NB4 (cell line): Measurements from ENCODE around the gene BCAS3.

Source experiments
- POLR2A ChIP-seq: IDR thresholded peaks from 2 replicates; pipeline ENCODE4 v1.6.1; 2011; ENCODE audit warnings: mild to moderate bottlenecking; ENCODE audit not compliant: insufficient read length; ENCODE audit errors: extremely low read depth
- TF ChIP-seq, protein P1 (sequence below): IDR thresholded peaks from one replicate; pipeline ENCODE4 v1.5.1; 2012; ENCODE audit warnings: low read depth, low read length
- TF ChIP-seq, protein P2 (sequence below): IDR thresholded peaks from 2 replicates; pipeline ENCODE4 v1.6.1; 2011; ENCODE audit warnings: low read depth, low read length

DNA sequence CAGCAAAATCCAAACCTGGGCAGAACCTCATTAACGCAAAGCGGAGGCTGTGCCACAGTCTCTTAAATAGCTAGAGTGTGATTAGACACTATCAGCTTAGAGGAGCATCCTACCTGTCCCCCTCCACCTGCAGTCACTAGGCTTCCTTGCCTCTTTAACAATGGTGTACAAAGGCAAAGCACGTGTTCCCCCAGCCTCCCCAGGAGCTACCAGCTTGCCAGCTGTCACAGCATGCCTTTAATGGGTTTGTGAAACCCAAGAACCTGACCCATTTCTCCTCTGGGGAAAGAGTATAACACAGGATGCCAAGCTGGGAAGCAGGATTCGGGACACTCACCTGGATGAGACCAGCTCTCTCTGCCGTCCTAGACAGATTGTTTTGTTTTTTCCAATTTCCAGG is 684.7 kb downstream of the BCAS3 start:
- TF ChIP-seq, protein P1, sequence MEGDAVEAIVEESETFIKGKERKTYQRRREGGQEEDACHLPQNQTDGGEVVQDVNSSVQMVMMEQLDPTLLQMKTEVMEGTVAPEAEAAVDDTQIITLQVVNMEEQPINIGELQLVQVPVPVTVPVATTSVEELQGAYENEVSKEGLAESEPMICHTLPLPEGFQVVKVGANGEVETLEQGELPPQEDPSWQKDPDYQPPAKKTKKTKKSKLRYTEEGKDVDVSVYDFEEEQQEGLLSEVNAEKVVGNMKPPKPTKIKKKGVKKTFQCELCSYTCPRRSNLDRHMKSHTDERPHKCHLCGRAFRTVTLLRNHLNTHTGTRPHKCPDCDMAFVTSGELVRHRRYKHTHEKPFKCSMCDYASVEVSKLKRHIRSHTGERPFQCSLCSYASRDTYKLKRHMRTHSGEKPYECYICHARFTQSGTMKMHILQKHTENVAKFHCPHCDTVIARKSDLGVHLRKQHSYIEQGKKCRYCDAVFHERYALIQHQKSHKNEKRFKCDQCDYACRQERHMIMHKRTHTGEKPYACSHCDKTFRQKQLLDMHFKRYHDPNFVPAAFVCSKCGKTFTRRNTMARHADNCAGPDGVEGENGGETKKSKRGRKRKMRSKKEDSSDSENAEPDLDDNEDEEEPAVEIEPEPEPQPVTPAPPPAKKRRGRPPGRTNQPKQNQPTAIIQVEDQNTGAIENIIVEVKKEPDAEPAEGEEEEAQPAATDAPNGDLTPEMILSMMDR, result no peak
- no peak for TF ChIP-seq POLR2A
- TF ChIP-seq, protein P2, sequence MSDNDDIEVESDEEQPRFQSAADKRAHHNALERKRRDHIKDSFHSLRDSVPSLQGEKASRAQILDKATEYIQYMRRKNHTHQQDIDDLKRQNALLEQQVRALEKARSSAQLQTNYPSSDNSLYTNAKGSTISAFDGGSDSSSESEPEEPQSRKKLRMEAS, result peak; percentile 29; the same call in 1 of the 2 replicates
